GM21360 (cell line): ENCODE measurements around the gene OBP2A.
"Not testable (repeated sequence)": the region's sequence is repeated elsewhere in the genome, so short reads cannot be mapped to it uniquely, and the experiment has no call there.

Experiments used
- ATAC-seq: cut with Tn5 transposase; IDR thresholded peaks from one replicate; pipeline ENCODE4 v1.9.1; 2021; ENCODE audit warnings: mild to moderate bottlenecking, moderate library complexity; ENCODE audit not compliant: unreplicated experiment

Gene OBP2A, protein sequence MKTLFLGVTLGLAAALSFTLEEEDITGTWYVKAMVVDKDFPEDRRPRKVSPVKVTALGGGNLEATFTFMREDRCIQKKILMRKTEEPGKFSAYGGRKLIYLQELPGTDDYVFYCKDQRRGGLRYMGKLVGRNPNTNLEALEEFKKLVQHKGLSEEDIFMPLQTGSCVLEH

DNA sequence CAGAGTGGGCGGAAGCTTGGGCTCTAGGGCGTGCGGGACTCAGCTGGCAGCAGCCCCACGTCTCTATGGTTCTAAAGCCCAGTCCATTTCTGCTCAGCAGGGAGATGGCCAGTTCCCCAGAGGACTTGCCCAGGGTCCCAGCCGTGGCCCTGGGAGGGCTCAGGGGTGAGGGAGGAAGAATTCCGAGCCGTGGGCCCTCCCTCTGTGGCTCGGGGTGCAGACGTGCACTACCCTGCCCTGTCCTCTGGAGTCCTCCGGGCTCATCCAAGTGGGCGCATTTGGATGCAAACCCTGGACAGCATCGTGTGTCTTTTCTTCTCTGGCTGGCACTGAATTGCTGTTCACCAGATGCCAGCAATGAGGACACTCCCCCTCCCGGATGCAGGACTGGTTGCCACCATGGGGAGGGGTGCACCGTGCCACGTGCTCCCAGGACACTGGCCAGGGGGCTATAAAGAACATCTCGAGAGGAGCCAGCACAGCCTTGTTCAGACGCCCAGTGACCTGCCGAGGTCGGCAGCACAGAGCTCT, at the start of gene OBP2A:
Gene OBP2A (plus strand): TSS at position 481 of the 531 bp plus-strand sequence. CDS start 55 bp downstream, outside the sequence.
- not testable (repeated sequence) for ATAC-seq

DNA sequence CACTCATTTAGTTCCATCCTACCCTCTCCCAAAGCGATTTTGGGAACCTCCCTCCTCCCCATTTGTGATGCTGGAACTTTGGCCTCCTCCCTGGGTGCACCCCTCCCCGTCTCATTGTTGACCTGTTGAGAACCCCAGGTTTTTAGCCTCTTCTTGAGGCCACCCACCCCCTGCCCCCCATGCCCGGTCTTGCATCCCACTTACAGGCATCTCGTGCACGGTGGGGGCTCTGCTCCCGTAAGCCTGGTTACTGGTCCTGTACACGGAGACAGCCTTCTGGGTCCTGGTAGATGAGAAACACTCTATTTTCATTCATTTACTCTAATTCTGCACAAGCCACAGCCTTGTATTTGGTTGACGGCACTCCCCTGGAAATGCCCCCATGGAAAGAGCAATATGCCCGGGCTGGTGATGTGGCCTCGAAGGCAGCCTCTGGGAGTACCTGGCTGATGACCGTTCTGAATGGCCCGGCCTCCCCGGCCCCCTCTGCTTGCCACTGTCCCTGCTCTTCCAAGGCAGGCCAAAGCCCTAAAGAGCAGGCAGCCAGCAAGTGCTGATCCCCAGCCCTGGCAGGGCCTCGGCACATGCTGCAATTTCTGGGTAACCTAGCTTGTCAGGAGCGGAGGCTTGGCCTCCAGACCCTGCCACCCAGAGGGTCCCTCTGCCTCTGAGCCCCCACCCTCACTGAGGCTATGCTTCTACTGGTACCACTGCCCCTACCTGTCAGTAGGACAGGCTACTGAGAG, 47.4 kb upstream of the OBP2A start:
- ATAC-seq: no peak

DNA sequence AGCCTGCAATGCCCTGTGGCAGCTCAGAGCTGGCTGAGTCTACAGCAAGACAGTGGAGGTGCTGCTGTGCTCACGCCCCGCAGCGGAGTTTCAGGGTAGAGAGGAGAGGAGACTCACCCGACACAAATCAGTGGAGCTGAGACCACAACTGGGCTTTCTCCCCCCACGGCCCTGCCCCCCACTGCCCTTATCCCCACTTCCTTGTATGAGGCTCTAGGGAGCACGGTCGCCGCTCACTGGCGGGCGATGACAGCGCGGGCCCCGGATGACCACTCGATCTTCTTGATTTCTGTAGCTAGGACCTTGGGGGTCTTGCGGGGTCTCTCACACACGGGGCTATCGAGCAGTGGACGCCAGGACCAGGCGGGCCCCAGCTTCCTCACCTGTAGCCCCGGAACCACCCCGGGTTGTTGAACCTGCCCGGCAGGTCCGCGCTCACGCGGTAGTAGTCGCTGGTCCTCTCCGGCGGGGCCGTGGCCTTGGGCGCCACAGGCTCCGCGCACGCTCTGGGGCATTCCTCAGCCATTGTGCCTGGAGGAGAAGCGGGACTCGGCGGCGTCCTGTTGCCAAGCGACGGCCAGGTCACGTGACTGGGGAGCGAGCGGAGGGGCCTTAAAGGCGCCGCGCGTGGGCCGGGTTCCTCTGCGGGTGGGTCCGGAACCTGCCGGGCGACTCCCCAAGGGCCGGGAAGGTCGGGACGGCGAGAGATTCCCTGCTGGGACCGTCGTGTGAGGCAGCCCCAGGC, 46.4 kb upstream of the OBP2A start:
- peak; percentile 39 for ATAC-seq

DNA sequence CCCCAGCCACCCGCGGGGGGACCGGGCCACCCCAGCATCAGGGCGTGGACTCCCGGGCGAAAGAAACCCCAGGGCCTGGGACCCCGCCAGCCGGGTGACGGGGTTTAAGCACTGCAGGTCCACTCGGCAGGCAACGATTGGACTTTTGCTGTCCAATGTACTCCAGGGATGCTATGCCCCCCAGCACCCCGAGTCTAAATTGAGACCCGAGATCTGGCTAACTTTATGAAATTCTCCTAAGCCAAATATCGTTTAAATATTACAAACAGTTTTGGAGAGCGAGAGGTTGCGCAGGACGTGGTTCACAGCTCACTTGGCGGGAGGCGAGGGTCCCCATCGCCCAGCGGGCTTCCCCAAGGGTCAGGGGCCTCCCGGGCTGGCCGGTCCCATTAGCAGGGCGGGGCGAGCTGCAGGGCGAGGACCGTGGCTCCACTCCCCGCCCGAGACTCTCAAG, 45.8 kb upstream of the OBP2A start:
- ATAC-seq: no peak

DNA sequence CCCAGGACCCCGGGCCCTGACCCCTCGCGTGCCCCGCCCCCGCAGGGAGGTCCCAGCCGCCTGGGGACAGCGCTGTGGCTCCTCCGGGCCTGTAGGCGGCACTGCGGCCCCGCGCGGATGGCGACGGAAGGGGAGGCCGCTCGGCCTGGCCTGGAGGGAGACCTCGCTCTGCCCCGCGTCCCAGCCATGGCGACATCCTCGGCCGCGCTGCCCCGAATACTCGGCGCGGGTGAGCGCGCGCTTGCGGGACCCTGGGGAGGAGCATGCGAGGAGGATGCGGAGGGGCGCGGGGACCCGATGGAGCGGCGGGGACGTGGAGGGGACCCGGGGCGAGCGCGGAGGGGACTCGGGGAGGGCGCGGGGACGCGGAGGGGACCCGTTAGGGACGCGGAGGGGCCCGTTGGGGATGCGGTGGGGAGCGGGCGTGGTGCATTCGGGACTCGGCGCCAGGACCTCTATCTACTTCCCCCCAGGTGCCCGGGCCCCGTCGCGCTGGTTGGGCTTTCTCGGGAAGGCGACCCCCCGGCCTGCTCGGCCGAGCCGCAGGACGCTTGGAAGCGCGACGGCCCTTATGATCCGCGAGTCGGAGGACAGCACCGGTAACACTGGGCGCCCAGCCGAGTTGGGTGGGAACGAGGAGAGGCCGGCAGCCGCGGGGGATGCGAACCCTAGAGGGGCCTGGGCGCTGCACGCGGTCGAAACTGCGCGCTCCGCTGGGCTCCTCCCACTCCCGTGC, 45.2 kb upstream of the OBP2A start, which contains the start of gene MRPS2:
Gene MRPS2 (plus strand): TSS at position 158 of the 736 bp plus-strand sequence. CDS start 29 bp downstream, at position 187.
- ATAC-seq: peak; percentile 69

DNA sequence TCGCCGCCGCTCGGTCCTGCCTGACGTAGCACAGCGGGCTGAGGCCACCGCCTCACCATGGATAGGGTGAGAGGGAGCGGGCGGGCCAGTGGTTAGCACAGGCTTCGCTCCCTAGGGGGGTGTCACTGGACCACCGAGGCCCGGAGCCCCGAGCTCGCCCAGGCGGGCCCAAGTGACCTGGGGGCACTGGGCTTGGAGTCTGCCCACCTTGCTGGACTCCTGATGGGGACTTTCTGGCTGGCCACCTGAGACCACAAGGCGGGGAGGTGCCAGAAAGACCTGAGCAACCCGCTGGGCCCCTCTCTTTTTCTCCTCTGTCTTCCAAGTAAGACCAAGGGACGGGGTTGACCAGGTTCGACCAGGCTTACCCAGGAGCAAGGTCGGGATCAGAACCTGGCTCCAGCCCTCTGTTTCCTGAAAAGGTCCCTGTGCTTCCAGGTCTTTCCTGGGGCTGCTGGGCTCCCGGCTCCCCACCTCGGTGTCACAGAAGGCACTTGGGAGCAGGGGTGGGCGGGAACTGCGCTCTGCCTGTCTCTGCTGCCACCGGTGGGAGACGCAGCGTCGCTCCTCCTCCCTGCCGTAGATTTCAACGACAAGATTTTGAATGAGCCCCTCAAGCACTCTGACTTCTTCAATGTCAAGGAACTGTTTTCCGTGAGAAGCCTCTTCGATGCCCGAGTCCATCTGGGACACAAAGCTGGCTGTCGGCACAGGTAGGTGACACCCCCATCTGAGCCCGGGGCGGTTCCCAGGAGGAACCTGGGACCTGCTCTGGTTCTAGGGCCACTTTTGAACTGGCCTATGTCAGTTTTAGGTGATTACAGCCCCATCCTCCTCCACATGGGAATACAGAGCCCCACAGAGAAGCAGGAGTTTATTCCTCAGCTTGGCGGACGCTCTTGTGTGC, 44.4 kb upstream of the OBP2A start:
- no peak for ATAC-seq

DNA sequence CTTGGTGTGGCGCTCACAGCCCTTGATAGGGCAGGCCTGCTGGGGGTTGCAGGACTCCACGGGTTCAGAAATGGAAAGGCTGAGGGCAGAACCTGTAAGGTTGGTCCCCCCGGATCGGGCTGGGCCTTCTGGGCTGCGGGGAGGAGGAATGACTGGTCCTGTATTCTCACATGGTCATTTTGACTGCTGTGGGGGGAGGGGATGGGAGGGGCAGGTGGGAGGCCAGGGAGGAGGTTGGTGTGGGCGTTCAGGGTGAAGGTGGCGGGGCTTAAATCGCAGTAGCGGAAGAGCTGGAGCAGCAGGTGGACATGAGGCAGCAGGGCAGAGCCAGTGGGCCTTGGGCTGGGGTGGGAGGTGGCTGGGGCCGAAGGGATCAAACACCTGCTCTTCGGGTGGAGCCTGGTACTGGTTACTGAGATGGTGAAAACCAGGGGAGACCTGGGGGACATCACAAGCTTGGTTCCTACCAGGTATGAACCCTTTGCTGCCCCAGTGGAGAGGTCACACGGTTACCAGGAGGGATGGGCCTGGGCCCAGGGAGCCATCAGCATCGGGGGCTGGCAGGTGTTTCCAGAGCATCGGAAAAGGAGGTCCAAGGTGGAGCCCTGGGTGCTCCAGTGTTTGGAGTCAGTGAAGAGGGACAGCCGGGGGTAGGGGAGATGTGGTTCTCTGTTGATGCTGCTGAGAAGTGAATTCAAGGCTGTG, 43.6 kb upstream of the OBP2A start:
- no peak for ATAC-seq

DNA sequence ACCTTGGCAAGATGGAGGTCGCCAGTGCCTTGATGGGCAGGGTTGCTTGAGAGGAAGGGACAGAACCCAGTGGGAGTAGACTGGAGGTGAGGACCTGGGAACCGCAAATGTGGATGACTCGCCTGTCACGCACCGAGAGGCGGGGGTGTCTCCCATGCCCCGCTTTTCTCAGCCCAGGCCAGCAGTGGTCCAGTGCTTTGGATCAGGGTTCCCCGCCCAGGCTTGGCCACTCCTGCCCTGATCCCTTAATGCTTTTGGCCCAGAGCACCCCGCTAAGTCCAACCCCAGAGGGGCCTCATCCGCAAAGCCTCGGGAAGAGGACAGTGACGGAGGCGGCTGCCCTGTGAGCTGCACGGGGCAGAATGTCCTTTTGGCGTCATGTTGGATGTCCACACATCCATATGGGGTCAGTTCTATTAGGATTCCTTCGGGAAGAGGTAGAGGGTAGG, 43.0 kb upstream of the OBP2A start:
- no peak for ATAC-seq

DNA sequence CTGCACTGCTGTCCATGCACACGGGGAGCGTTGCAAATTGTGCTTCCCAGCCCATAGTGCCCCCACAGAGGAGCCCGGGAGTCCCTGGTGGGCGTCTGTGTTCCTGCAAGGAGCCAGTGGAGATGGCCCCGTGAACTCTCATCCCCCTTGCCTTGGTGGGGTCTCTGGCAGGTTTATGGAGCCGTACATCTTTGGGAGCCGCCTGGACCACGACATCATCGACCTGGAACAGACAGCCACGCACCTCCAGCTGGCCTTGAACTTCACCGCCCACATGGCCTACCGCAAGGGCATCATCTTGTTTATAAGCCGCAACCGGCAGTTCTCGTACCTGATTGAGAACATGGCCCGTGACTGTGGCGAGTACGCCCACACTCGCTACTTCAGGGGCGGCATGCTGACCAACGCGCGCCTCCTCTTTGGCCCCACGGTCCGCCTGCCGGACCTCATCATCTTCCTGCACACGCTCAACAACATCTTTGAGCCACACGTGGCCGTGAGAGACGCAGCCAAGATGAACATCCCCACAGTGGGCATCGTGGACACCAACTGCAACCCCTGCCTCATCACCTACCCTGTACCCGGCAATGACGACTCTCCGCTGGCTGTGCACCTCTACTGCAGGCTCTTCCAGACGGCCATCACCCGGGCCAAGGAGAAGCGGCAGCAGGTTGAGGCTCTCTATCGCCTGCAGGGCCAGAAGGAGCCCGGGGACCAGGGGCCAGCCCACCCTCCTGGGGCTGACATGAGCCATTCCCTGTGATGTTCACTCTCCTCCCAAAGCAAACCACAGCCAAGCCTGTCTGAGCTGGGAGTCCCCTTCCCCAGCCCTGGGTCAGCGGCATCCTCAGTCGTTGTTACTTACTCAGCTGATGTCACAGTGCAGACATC, 42.3 kb upstream of the OBP2A start:
- ATAC-seq: no peak

DNA sequence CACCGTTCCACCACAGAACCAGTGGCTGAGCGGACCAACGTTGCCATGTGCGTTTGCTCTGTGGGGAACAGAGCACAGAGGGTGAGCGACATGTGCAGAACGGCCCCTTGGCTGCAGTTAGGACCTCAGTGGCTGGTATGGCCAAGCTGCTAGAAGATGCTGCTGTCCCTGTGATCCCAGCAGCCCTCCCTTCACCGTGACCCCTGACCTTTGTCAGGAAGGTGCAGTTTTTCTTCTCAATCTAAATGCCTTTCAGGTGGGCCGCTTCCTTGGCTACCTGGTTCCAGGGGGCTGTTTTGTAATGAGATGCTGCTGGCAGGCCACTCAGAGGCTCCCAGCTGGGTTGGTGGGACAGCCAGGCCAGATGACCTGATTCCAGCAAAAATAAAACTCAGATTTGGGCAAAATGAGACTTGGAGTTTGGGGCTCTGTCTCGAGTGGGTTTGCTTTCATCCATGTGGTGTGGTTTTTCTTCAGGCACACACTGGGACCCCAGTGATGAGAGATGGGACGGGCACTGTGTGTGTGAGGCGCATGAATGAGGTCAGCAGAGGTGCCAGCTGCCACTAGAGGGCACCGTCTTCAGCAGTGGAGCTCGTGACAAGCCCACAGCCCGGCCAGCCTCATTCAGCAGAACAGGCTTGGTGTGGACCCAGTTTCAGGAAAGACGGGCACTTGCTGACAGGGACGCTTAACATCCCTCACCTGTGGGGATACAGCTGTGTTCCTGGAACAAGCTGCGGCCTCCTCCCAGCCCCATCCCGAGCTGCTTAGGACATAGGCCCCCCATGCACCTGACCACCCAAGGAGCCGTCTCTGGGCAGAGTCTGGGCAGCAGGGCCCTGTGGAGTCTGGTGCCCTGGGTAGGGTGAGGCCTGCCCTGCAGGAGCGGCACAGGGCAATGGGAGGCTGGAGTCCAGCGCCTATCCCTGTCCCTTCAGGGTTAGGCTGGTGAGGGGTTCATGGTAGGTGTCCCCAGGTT, 41.4 kb upstream of the OBP2A start:
- ATAC-seq: no peak

DNA sequence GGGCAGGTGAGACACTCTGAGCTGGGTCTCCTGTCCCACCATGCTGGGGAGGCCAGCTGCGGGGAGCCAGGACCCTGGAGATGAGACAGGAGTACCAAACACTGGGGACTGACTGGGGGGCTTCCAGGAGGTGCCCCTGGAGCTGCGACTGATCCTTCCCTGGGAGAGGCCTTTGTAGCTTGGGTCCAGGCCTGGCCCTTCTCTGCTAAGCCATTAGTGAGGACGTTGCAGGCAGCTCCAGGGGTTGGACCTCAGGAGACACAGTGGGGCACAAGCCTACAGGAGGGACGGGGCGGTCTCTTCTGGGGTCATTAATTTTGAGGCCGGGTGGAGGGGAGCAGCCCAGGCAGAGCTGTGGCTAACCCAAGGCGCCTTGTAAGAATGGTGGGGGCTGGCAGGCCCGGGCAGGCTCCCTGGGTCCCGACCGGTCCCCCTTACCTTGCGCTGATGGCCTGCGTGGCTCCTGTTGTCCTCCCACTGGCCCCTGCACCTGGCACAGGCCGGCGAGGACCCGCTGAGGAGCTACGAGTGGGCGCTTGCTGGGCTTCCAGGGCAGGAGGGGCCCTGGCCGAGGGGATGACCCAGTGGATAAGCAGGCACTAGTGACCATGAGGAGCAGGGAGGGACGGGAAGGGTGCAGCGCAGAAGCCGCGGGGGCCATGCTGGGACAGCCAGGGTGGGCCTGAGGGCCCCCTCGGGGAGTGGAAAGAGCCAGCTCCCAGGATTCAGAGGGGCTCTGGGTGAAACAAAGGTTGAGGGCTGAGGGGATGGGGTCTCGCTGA, 40.3 kb upstream of the OBP2A start:
- no peak for ATAC-seq

DNA sequence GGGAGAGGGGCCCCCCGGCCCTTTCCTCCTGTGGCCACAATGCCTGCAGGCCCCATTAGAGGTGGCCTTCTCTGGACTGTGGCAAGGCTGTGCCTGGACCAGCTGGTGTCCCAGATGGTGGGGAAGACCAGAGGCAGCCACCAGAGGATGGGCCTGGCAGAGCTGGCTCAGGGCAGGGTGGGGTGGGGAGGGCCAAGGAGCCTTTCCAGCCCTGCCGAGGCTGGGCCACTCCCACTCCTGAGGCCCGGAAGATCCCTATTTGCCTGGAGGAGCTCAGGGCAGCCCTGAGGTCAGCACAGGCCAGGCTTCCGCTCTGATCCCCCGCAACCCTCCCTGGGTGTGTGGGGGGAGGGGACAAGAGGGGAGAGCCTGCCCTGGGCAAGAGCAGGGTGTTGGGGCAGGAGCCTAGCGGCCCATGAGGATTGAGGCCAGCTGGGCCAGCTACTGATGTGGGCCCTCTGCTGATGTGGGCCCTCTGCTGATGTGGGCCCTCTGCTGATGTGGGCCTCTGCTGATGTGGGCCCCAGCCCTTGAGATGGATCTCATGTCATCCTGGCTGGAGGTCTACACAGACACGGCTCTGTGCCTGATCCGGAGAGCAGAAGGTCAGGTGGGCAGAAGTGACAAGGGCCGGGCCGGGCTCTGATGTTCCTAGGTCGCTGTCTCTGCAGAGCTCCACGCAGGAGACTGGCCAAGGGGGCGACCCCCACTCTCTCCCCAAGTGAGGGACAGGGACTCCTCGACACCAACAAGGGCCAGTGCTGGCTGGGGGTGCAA, 39.4 kb upstream of the OBP2A start:
- no peak for ATAC-seq

DNA sequence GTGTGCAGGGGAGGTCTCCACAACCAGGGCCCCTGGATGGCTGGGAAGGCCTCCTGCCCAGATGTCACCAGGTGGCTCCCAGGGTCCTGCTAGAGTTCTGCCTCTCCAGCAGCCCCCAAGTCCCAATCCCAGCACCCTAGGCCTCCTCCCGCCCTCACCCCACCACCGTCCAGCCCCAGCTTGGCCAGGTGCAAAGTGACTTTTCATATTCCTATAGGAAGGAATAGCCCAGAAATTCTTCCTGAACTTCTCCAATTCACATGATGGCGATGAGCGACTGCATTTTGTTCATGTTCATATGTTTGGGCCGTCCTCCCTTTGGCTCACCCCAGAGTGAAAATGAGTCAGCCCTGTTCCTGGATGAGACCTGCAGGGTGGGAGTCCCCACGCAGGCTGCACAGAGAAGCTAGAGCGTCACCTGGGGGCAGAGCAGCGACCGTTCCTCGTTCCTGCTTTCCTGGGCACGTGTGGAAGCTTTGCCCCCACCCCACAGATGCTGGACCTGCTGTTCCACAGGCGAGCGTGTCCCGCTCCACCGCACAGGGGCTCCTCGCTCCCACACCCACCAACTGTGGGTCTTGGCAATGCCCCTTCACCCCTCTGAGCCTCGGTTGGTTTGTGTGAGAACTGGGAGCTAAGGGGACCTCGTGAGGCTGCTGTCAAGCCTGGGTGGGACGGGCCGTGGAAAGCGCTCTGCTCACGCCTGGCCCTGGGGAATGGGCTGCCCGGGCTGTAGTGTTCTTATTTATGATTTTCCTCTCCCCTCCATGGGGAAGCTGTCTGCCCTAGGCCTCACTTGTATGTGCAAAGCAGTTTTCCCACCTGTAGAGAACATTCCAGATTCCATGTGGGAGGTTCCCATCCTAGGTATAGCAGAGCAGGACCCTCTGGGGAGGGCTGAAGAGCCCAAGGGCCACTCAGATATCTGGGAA, 38.6 kb upstream of the OBP2A start:
- ATAC-seq: no peak

DNA sequence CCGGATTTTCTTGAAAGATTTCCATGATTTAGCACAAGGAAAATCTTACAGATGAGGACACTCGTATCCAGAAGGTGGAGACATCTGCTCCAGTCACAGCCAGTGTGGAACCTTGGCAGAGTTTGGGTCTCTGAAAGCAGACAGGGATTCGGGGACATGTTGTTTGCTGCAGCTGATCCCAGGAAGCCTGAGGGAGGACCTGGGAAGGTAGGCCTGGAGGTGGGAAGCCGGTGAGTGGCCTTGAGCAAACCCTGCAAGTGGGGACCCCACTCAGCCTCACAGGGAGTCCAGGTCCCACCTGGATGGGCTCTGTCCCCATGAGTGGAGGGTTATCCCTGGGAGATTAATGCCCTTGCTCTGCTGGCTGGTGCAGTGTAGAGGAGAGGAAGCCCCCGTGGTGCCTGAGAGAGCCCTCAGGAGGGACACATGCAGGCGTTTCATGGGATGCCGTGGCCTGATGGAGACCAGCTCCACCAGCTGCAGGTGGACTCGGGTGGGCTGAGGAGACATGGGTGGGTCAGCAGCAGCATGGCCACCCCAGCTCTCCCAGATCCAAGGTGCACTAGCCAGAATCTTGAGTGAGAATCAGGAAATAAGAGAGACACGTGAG, 37.6 kb upstream of the OBP2A start:
- ATAC-seq: no peak
